GM19452 (cell line): Measurements from ENCODE around the gene PPP1R26.
"Not testable (repeated sequence)": the region's sequence is repeated elsewhere in the genome, so short reads cannot be mapped to it uniquely, and the experiment has no call there.

Experiments used
- ATAC-seq: cut with Tn5 transposase; IDR thresholded peaks from one replicate; pipeline ENCODE4 v1.9.1; 2021; ENCODE audit not compliant: unreplicated experiment

Gene PPP1R26

DNA sequence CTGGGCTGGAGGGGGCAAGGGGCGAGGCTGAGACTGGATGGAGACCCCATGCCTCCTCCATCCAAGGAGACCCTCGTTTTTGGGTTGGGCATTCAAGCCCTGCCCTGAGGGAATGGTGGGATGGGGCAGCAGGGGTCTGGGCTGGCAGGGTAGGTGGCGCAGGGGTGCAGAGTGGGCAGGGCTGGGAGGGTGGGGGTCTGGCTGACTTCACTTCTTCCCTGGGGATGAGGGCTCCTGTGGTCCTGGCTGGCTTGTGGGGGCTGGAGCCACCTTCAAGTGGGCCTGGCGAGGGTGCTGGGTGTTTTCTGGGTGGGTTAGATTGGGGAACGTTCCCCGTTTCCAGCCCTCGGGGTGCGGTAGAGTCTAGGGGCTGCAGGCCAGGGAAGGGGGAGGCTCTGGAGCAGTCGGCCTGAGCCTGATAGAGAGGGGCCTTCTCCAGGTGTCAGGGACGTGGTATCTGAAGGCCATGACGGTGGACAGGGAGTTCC is 42.1 kb downstream of the PPP1R26 start:
- no peak for ATAC-seq

- no peak for ATAC-seq
These were observed 42.7 kb downstream of the PPP1R26 start for GRCh38 chr9:135522137-135522877.

DNA sequence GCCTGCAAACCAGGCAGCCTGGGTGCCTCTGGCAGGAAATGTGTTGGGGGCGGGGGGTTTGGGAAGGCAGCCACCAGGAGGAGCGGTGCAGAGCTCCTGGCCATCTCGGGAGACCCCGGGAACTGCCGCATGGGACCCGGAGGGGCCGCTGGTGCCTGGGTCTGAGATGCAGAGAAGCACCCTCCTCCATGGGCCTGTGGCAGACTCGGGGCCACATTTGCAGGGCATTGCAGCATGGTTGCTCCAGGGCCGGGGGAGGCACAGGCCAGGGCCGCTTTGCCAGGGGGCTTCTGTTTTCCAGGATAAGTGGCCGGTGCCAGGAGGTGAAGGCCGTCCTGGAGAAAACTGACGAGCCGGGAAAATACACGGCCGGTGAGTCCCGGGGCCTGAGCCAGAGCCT is 43.3 kb downstream of the PPP1R26 start:
- no peak for ATAC-seq

DNA sequence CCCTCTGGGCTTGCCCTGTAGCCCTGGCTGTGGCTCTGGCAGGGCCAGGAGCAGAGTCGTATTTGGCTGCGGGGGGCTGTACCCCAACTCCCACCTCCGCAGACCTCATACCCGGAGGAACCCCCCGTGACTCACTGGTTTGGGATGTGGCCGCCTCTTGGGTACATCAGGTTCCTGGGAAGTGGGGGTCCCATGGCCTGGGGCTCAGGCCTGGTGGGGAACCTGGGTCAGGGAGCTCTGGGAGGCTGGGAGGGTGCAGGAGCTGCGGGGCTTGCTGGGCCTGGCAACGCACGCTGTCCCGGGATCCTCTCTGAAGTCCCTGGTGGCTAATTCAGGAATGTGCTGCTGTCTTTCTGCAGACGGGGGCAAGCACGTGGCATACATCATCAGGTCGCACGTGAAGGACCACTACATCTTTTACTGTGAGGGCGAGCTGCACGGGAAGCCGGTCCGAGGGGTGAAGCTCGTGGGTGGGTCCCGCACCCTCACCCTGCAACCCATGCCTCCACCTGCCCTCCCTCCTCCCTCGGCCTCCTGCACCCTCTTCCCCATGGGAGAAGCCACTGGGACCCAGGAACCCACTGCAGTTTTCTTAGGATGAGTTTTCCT is 44.0 kb downstream of the PPP1R26 start:
- no peak for ATAC-seq

- no peak for ATAC-seq
These were observed 44.7 kb downstream of the PPP1R26 start for GRCh38 chr9:135524130-135524861.

GRCh38 chr9:135525241-135526088 is 45.9 kb downstream of the PPP1R26 start:
- no peak for ATAC-seq

DNA sequence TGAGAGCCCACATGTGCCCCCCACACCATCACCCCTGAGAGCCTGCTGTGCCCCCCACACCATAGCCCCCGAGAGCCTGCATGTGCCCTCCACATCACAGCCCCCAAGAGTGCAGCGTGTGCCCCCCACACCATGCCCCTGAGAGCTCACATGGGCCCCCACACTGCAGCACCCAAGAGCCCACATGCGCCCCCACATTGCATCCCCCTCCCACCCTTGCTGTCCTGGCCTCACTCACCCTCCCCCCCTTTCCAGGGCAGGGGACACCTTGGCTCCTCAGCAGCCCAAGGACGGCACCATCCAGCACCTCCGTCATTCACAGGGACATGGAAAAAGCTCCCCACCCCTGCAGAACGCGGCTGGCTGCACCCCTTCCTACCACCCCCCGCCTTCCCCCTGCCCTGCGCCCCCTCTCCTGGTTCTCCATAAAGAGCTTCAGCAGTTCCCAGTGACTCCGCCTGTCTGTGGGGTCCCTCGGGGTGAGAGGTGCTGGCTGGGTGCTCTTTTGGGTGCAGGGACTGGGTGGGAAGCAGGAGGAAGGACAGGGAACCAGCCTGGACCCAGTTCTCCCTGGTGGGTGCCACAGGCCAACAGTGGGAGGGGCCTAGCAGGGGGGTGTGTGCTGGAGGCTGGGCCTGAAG is 46.6 kb downstream of the PPP1R26 start:
- ATAC-seq, result no peak

GRCh38 chr9:135526730-135527571 is 47.4 kb downstream of the PPP1R26 start:
- ATAC-seq, result no peak

- not testable (repeated sequence) for ATAC-seq
These were observed 49.4 kb downstream of the PPP1R26 start for GRCh38 chr9:135528842-135529435.

DNA sequence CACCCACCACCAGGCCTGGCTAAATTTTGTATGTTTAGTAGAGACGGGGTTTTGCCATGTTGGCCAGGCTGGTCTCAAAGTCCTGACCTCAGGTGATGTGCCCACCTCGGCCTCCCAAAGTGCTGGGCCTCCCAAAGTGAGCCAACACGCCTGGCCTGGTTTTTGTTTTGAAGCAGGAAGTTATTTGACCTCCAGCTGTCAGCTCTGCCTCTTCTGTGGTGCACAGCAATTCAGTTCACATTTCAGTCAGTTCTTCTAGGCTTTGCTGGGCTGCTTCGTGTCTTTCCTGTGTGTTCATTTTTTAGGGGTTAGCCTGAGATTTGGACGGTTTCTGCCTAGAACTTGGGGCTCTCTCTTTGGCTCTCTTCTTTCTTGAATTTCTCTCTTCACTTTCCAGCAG is 50.6 kb downstream of the PPP1R26 start:
- ATAC-seq, result no peak

DNA sequence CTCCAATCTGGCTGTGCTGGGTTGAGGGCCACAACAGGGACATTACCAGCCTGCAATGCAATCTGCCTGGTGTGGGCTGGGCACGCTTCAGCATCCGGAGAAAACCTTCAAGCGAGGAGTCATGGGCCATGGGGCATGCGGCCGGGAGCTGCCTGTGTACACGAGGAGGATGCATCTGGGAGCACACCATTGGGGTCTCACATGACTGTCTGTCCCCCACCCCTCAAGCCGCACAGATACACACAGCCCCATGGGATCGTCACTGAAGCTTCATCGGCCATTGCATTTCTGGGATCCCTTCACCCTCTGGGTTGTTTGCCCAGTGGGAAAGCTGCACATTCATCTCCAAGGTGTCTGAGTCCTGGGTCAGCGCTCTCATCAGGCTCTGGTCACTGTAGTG is 51.5 kb downstream of the PPP1R26 start:
- ATAC-seq, result no peak

GRCh38 chr9:135533113-135533512 is 53.5 kb downstream of the PPP1R26 start:
- ATAC-seq, result no peak

- no peak for ATAC-seq
These were observed 54.1 kb downstream of the PPP1R26 start for GRCh38 chr9:135533674-135534073.

- not testable (repeated sequence) for ATAC-seq
These were observed 54.7 kb downstream of the PPP1R26 start for GRCh38 chr9:135534192-135534711.

- not testable (repeated sequence) for ATAC-seq
These were observed 55.2 kb downstream of the PPP1R26 start for GRCh38 chr9:135534826-135535225.

DNA sequence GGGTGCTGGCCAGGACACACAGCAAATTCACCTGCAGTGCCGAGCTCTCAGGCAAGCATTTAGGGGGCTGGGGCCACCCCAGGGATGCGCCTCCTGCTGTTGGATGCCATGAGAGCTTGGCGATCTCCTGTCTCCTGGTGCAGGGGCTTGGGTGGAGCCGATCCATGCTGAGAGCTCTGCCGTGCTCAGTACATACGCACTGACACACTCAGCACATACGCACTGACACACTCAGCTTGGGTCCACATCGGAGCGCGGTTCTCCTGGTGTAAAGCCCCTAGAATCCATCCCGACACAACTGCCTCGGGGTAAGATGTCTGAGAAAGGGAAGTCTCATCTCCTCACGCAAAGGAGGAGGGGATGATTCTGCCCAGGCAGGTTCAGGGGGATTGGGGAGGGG is 56.0 kb downstream of the PPP1R26 start:
- ATAC-seq, result not testable (repeated sequence)

GRCh38 chr9:135536216-135536615 is 56.6 kb downstream of the PPP1R26 start:
- no peak for ATAC-seq
